K562 (cell line): ENCODE data around the gene TEAD4. TPM values are rescaled to one million over a fixed set of nuclear protein-coding genes. Genes with fewer than 3 reads are reported as not detected.
A peak's percentile ranks its signal among the peaks of the same experiment; 100 is the strongest.

Experiments used
- ATF1 ChIP-seq, 2 experiments: fragments of 450-650 bp in 1 of 2; IDR thresholded peaks; 2 replicates each; pipeline ENCODE4 v1.6.1; 2016; ENCODE audit warnings: missing compliant biosample characterization in 1 of 2, missing genetic modification characterization in 1 of 2
- ATF7 ChIP-seq: fragments of 450-650 bp; IDR thresholded peaks from 2 replicates; pipeline ENCODE4 v1.7.1; 2014; ENCODE audit warnings: mild to moderate bottlenecking, moderate library complexity
- C11orf30 ChIP-seq: fragments of 450-650 bp; IDR thresholded peaks from 2 replicates; pipeline ENCODE4 v1.6.1; 2016; ENCODE audit warnings: low read depth, mild to moderate bottlenecking
- CGGBP1 ChIP-seq: fragments of 250-450 bp; sonication (Bioruptor Pico); IDR thresholded peaks from 2 replicates; pipeline ENCODE4 v1.9.0; 2021; ENCODE audit warnings: mild to moderate bottlenecking
- CREB3L1 ChIP-seq: fragments of 450-650 bp; IDR thresholded peaks from 2 replicates; pipeline ENCODE4 v1.6.1; 2014; ENCODE audit warnings: low read depth, mild to moderate bottlenecking, moderate library complexity, borderline replicate concordance
- HINFP ChIP-seq: fragments of 450-650 bp; conservative IDR thresholded peaks from 2 replicates; pipeline ENCODE4 v1.6.1; 2016; ENCODE audit warnings: missing genetic modification characterization, low read depth, mild to moderate bottlenecking, control low read depth, missing compliant biosample characterization
- HMGXB4 ChIP-seq: sonication (generic); formaldehyde crosslinking; IDR thresholded peaks from 2 replicates; pipeline ENCODE4 v1.8.1; 2023; ENCODE audit warnings: mild to moderate bottlenecking, missing genetic modification reagents
- MLX ChIP-seq, 2 experiments: fragments of 450-650 bp in 1 of 2; sonication (generic) in 1 of 2; formaldehyde crosslinking; conservative IDR thresholded peaks; 2 replicates each; pipeline versions ENCODE4 v1.4.0 to v1.8.1; 2020 to 2022; ENCODE audit warnings: mild to moderate bottlenecking in 1 of 2, missing genetic modification reagents in 1 of 2
- NFYB ChIP-seq: IDR thresholded peaks from 2 replicates; pipeline ENCODE4 v1.6.1; 2011; ENCODE audit warnings: mild to moderate bottlenecking, moderate library complexity; ENCODE audit not compliant: insufficient read length; ENCODE audit errors: extremely low read depth
- NR4A1 ChIP-seq, 2 experiments: fragments of 250-450 bp in 1 of 2; fragments of 450-650 bp in 1 of 2; sonication (Bioruptor Pico) in 1 of 2; IDR thresholded peaks; 2 replicates each; pipeline versions ENCODE4 v1.4.0 to v1.6.1; 2016 to 2020; ENCODE audit warnings: mild to moderate bottlenecking in 2 of 2, missing compliant biosample characterization in 1 of 2, missing genetic modification characterization in 1 of 2, moderate library complexity in 1 of 2
- NRF1 ChIP-seq, 2 experiments: fragments of 450-650 bp; IDR thresholded peaks in 1 of 2; conservative IDR thresholded peaks in 1 of 2; 2 replicates each; pipeline ENCODE4 v1.6.1; 2014; ENCODE audit warnings: mild to moderate bottlenecking in 2 of 2
- SAP30 ChIP-seq: fragments of 200-600 bp; sonication (generic); IDR thresholded peaks from 2 replicates; pipeline ENCODE4 v1.6.1; 2012; ENCODE audit warnings: borderline replicate concordance, low read depth, mild to moderate bottlenecking, moderate library complexity, low read length, control low read depth, inconsistent platforms; ENCODE audit not compliant: insufficient read depth, poor library complexity, severe bottlenecking
- SMAD3 ChIP-seq: fragments of 450-650 bp; formaldehyde crosslinking; conservative IDR thresholded peaks from 2 replicates; pipeline ENCODE4 v1.4.0; 2020; ENCODE audit warnings: mild to moderate bottlenecking
- THAP7 ChIP-seq: fragments of 250-450 bp; sonication (Bioruptor Pico); IDR thresholded peaks from 2 replicates; pipeline ENCODE4 v1.5.0; 2021
- U2AF1 ChIP-seq: fragments of 200-400 bp; formaldehyde crosslinking; optimal IDR thresholded peaks from 2 replicates; pipeline ENCODE3; 2017; ENCODE audit warnings: mild to moderate bottlenecking, low read depth, low read length, moderate library complexity
- ZBTB7A ChIP-seq: IDR thresholded peaks from 2 replicates; pipeline ENCODE4 v1.6.1; 2011; ENCODE audit warnings: low read depth, mild to moderate bottlenecking, low read length, moderate library complexity, borderline replicate concordance; ENCODE audit not compliant: control insufficient read depth
- ZKSCAN3 ChIP-seq: fragments of 250-450 bp; sonication (Bioruptor Pico); IDR thresholded peaks from 2 replicates; pipeline ENCODE4 v1.4.0; 2020
- ZNF274 ChIP-seq: IDR thresholded peaks from 2 replicates; pipeline ENCODE4 v1.6.1; 2011; ENCODE audit warnings: low read depth, mild to moderate bottlenecking, low read length, moderate library complexity, borderline replicate concordance
- polyA plus RNA-seq, 8 experiments: library from polyadenylated mRNA; depleted of rRNA in 4 of 8; stranded (reverse) in 5 of 8; unstranded in 3 of 8; fragments of >200 nt; fragmentation: Nextera tagmentation in 2 of 8; fragmentation: Illumina TruSeq in 1 of 8; extraction: Ambion mirVana in 2 of 8; extraction: Trizol in 1 of 8; gene quantifications; 2 replicates each; pipeline versions ENCODE4 v1.2.1 to v1.2.3, GENCODE V29; 2011 to 2014; ENCODE audit warnings: inconsistent platforms in 1 of 8, missing spikeins in 1 of 8
- total RNA-seq, 7 experiments: library from RNA; depleted of rRNA in 6 of 7; stranded (reverse); fragments of >200 nt in 6 of 7; fragmentation: Illumina TruSeq in 2 of 7; extraction: Trizol in 2 of 7; gene quantifications; 2 replicates each; pipeline versions ENCODE4 v1.2.1 to v1.2.3, GENCODE V29; 2011 to 2021; ENCODE audit warnings: low replicate concordance in 1 of 7

The TEAD4 gene
- total and polyA plus RNA-seq, 9 of the 15 experiments (the other 6 are each of a cell fraction or from before 2014, with no cell fraction given): 0.82 to 40.0 (median 17.0) TPM

- no peak for TF ChIP-seq ZNF274
- TF ChIP-seq HMGXB4: no peak
- TF ChIP-seq C11orf30: peak; percentile 48
- TF ChIP-seq ATF1 (CRISPR knock-in tag; IDR thresholded peaks at IDR 0.05): no peak
- no peak; the same call in 1 of the 2 replicates for TF ChIP-seq ATF1 (tag; IDR thresholded peaks at IDR 0.05)
- TF ChIP-seq HINFP (tag): no peak
- peak in 1 of 2 experiments; percentile 38; a peak in 2 of 4 replicates for TF ChIP-seq NRF1 (conservative IDR thresholded peaks at IDR 0.05 in 1 of 2, IDR thresholded peaks at IDR 0.05 in 1 of 2)
- no peak for TF ChIP-seq CREB3L1
- no peak for TF ChIP-seq THAP7
- no peak for TF ChIP-seq SMAD3 (CRISPR knock-in tag)
- TF ChIP-seq U2AF1: no peak
- peak; percentile 28; the same call in 1 of the 2 replicates for TF ChIP-seq ATF7
- TF ChIP-seq NFYB: no peak
- no peak for TF ChIP-seq SAP30
- no peak for TF ChIP-seq ZKSCAN3 (CRISPR knock-in tag)
- peak; percentile 28; the same call in 1 of the 2 replicates for TF ChIP-seq ZBTB7A
- no peak for TF ChIP-seq CGGBP1 (CRISPR knock-in tag)
- TF ChIP-seq NR4A1 (CRISPR knock-in tag; IDR thresholded peaks at IDR 0.05): no peak
- no peak for TF ChIP-seq NR4A1 (tag; IDR thresholded peaks at IDR 0.05)
- no peak for TF ChIP-seq MLX (CRISPR knock-in tag; conservative IDR thresholded peaks at IDR 0.05)
Measured at GRCh38 chr12:2999265-2999841, 40.2 kb downstream of the TEAD4 start (continued).
